Endometrial microvascular endothelial cells (primary cell): ENCODE measurements around the gene CASP8AP2. TPM values are rescaled to one million over a fixed set of nuclear protein-coding genes. Genes with fewer than 3 reads are reported as not detected.
"Not testable (repeated sequence)": the region's sequence is repeated elsewhere in the genome, so short reads cannot be mapped to it uniquely, and the experiment has no call there.

ENCODE experiments used
- in situ Hi-C: cut with HindIII; loops from 2 replicates; pipeline ENCODE4 v1.10.0; 2017; ENCODE audit warnings: low sequenced_read_pairs, low pct_unique_long_range_greater_than_20kb; ENCODE audit errors: inconsistent ontology term
- total RNA-seq: library from RNA; depleted of rRNA; stranded (reverse); fragments of >200 nt; gene quantifications from one replicate; pipeline ENCODE4 v1.2.3, GENCODE V29; 2015; ENCODE audit errors: inconsistent ontology term

The CASP8AP2 gene
- 7.3 TPM for total RNA-seq

DNA sequence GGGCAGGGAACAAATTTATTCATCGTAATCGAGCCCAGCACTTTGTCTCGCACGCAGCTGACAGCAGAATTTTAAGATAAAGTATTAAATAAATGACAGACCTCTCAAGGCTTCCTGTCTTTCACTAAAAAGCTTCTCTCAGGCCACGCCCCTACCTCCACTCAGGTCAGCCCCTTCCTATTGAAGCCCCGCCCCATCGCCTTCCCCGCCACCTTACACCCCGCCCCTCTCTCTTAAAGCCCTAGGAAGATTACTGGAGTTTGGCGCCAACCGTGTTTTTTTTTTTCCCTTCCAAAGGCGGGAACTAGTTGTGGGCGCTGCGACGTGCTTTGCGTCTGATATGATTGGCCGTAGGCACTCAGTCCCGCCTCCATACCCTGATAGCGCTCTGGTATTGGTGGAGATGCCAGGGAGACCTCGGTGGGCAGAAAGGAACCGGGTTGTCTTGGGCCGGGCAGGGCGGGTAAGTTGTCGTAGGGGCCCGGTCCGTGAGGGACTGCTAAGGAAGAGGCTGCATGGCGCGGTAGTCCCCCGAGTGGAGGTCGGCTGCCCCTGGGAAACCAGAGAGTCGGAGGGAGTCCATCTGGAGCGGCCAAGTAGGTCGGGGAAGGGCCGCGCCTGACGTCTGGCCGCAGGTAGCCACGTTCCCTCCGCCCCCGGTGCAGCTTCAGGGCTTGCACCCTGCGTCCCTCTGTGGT lies at the start of gene CASP8AP2:
CASP8AP2 (plus strand) TSS at position 409 of the 698 bp plus-strand sequence.
- in situ Hi-C loops, result no loop called here

DNA sequence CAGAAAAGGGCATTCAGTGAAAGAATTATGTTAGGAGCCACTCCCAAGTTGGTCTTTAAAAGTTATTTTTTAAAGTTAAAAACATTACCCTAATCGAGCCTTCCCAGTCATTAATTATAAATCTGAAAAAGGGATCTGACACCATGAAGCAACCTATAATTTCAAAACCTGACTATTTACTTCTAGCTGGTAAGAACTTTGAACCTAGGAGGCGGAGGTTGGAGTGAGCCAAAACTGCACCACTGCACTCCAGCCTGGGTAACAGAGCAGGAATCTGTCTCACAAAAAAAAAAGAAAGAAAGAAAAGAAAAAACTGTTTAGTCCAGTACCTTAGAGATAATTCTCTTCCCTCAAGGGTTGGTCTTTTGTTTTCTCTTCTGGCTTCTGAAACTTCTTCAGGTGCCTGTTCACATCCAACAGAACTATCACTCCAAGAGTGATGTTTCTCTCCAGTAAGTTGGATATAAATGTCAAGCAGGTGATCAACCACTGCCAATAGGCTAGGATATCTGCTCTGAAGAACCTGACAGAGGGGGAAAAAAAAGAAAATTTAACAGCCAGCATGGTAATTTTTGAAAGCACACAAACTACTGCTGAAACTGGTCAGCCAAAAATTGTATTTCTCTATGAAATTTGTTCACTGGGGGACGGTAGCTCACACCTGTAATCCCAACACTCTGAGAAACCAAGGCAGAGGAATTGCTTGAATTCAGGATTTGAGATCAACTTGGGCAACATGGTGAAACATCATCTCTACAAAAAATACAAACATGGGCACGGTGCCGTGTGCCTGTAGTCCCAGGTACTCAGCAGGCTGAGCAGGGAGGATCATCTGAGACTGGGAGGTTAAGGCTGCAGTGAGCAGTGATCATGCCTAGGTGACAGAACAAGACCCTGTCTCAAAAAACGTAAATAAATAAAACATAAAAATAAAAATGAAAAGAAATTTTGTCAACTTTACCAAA lies 48.3 kb upstream of the CASP8AP2 start:
- in situ Hi-C loops, result no loop called here

DNA sequence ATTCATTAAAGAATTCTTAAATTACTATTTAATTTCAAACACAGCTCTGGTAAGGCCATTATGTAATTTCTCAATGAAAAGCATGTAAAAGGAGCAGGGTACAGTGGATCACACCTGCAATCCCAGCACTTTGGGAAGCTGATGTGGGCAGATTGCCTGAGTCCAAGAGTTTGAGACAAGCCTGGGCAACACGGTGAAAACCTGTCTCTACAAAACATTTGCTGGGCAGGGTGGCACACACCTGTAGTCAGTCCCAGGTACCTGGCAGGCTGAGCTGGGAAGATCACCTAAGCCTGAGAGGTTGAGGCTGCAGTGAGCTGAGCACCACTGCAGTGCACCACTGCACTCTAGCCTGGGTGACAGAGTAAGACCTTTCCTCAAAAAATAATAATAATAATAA lies 47.5 kb upstream of the CASP8AP2 start:
- in situ Hi-C loops, result no loop called here

DNA sequence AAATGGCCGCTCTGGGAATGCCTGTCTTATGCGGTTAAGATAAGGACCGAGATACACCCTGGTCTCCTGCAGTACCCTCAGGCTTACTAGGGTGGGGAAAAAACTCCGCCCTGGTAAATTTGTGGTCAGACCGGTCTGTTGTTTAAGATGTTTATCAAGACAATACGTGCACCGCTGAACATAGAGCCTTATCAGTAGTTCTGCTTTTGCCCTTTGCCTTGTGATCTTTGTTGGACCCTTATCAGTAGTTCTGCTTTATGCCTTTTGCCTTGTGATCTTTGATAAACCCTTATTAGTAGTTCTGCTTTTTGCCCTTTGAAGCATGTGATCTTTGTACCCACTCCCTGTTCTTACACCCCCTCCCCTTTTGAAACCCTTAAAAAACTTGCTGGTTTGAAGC lies 46.4 kb upstream of the CASP8AP2 start:
- in situ Hi-C loops, result not testable (repeated sequence)

DNA sequence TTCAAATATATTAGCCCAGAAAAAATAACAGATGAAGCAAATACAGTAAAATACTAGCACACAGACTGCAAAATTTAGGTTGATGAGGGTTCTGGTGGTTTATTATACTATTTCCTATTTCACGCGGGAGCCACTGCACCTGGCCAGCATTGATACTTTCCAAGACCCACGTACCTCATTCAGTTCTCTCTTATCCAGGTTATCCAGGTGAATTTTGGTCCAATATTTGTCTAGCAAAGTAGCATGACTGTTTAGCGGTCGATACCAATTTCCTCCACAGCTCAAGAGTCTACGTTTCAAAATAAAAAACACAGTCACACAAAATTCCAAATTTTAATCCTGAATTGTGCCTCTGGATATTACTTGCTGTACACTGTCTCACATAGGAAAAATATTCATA lies 44.8 kb upstream of the CASP8AP2 start:
- in situ Hi-C loops, result no loop called here

DNA sequence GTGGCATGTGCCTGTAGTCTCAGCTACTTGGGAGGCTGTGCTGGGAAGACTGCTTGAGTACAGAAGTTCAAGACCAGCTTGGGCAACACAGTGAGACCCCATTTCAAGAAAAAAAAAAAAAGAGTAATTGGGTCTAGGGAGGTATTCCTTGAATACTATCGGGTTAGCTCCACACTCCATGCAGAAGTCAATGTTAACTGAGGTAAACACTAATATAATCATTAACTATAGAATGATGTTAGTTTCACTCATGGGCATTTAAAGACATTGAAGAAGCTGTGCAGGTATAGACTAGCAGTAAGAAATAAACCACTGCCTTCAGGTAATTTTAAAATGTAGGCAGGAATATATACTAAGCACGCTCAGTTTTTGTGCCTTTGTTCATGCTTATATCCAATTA lies 42.7 kb upstream of the CASP8AP2 start:
- in situ Hi-C loops, result no loop called here

DNA sequence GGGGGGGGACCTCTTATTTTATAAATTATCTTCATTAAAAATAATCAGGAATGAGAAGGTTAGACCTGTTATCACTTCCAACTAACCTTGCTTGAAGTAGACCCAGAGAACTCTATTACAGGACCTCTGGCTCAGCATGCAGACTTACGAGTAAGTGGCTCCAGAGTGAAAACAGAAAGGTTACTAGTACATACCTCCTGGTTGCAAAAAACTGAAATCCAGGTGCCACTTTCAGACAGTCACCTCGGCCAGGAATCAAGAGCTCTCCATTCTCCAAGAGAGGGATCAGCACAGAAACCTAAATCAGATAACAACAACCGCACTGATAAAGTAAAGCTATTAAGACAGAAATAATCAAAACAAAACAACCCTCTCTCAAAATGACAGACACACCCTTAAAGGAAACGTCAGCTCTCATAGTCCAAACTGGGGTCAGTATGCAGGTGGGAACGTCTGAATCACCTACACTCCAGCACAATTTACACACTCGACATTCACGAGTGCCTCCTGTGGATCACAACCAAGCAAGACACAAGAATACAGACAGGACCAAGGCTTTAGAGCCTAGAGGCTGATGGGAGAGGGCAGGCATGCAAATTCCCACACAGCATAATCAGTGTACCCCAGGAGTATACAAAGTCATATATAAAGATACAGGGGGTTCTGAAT lies 41.9 kb upstream of the CASP8AP2 start:
- in situ Hi-C loops, result no loop called here

DNA sequence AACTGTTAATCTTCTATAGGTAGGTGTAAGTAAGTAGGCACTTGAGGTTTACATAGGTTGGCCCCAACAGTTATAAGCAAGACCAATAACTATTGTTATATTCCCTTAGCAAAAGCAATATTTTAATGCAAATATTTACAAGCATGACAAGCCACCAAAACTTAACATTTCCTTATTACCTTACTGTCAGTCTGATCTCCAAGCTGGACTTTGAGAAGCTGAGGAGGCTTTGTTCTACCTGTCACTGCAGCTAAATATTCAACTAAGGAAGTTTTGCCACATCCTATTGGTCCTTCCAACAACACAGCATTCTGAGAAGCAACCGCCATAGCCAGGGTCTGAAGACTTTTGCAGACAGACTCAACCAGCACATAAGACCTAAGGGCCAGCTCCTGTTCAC lies 39.7 kb upstream of the CASP8AP2 start:
- in situ Hi-C loops, result no loop called here

DNA sequence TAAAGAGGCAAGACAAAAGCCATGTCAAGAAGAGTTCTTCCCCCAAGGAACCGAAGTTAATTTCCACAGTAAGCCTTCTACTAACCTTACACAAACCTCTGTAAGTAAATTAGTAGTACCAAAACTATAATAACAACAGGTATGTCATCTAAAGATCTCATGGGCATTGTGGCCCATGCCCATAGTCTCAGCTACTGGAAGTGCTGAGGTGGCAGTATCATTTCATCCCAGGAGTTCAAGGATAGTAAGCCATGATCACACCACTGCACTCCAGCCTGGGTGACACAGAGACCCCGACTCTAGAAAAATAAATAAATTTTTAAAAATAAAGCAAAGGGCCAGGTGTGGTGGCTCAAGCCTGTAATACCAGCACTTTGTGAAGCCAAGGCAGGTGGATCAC lies 39.3 kb upstream of the CASP8AP2 start:
- in situ Hi-C loops, result no loop called here

DNA sequence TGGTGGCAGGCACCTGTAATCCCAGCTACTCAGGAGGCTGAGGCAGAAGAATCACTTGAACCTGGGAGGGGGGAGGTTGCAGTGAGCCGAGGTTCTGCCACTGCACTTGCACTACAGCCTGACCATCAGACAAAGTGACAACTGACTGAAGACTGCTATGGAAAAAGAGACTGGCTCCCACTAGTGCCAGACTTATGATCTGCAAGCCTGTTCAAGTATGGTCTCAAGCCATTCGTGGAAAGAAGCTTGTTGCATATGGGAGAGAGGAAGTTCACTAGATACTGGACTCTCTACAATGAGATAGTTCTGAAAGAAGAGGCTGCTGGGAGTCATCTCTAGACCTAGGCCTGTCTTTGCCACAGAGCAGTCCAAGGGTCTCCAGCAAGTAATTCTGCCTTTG lies 36.8 kb upstream of the CASP8AP2 start:
- in situ Hi-C loops, result no loop called here

DNA sequence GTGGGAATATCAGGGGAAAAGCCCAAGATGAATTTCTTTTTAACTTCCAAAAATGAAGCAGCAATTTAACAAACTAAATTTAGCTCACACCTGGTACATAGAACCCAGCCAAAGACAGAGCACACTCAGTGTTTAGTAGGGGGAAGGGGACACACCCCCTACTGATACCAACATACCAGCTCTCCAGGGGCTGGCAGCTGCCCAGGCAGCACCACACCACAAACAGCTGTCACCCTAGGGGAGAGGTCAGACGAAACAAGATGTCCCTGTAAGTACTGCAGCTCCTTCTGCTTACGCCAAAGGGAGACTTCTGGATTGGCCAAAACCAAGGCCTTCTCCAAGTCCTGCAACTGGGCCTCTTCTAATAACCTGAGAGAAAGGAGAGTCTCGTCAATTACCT lies 36.1 kb upstream of the CASP8AP2 start:
- in situ Hi-C loops, result no loop called here

DNA sequence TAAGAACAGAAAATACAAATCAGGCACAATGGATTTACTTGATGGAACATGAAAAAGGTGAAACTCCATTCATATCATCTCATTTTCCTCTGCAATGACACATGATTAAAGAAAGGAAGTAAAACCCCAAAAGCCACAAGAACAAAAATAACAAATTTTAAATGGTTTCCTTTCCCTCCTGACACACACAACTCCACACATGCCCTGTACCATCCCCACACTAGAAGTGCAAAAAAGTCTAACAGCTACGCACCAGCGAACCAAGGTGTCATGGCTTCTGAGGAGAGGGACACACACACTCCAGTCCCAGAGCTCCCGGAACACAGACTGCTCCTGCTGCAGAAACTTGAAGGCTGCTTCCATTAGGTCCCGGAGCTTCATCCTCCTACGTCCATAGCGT lies 35.4 kb upstream of the CASP8AP2 start:
- in situ Hi-C loops, result no loop called here

DNA sequence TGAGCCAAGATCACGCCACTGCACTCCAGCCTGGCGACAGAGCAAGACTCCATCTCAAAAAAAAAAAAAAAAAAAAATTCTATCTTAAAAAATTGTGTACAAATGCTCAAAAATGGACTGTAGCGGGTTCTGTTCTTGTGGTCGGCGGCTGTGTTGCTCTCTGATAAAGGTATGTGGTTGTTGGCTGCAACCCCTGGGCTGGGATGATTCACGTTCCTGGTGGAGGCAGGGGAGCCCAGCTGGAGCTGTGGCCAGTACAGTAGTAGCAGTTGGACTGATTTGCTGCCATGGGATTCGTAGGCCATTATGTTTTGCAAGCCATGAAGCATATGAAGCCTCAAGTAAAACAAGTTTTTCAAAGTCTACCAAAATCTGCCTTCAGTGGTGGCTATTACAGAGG lies 32.4 kb upstream of the CASP8AP2 start:
- in situ Hi-C loops, result no loop called here

DNA sequence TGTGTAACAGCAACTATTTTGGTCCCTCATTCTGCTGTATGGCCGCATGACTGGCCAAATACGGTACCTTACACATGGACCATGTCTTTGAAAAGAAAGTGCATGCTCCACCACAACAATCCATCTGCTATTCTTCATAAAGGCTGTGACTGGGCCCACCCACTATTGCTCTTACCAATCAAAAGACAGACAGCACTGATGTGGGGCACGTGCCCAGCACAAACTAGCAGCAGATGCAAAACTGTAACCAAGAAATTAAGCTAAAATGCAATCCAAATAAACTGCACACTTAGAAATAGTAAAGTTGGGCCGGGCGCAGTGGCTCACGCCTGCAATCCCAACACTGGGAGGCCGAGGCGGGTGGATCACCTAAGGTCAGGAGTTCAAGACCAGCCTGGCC lies 30.6 kb upstream of the CASP8AP2 start:
- in situ Hi-C loops, result no loop called here

DNA sequence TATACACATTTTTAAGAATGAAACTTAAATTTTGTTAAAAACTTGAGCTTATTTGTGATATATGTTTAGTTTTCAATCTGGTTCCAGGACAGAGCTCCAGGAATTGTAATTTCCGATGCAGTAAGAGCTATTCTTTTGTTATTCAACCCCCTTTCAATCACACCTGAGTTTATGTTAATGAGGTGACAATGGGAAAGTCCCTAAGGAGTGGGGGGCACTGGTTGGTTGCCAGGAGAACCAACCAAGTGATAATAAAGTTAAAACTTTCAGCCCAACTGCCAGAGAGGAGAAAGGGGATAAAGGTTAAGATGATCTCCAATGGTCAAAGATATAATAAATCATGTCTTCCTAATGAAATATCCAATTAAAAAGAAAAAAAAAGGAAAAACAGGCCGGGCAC lies 29.9 kb upstream of the CASP8AP2 start:
- in situ Hi-C loops, result no loop called here

DNA sequence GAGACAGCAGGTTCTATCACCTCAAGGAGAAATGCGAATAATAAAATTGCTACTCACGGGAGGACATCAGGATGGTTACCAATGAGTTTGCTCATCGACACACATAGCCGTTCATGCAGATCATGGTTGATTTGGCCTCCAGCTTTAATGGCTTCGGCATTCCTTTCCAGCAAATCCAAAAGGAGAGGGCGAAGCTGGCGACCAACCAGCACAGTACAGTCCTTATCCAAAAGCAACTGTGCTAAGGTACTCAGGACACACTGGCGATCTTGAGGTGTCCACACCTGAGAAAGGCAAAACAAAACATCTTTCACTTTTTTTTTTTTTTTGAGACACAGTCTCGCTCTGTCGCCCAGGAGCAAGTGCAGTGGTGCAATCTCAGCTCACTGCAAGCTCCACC lies 26.4 kb upstream of the CASP8AP2 start:
- in situ Hi-C loops, result no loop called here

DNA sequence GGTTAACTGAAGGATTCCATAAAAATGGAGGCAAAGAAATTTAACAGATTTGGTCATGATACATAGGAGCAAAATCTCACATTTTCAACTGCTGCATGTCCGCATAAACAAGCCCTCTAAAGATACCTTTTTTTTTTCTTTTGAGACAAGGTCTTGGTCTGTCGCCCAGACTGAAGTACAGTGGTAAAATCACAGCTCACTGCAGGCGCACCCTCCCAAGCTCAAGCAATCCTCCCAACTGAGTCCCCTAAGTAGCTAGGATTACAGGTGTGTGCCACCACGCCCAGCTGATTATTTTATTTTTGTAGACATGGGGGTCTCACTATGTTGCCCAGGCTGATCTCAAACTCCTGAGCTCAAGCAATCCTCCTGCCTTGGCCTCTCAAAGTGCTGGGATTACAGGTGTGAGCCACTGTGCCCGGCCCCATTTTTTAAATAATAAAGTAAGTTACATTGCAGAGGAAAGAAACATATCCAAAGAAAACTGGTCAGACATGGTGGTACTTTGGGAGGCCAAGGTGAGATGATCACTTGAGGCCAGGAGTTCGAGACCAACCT lies 23.8 kb upstream of the CASP8AP2 start:
- in situ Hi-C loops, result no loop called here

DNA sequence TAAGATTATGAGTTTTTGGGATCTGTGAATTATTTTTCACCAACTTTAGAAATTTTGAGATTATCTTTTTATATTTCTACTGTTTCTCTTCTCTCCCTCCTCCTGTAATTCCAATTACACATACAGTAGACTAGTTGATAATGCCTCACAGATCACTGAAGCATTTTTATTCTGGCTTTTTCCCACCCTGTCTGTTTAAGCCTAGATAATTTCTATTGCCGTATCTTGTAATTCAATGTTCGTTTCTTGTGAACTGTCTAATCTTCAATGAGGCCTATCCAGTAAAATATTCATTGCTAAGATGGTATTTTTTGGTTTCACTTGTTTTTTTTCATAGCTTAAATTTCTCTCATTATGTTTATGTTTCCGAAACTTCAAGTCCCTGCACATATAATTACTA lies 22.1 kb upstream of the CASP8AP2 start:
- in situ Hi-C loops, result no loop called here

DNA sequence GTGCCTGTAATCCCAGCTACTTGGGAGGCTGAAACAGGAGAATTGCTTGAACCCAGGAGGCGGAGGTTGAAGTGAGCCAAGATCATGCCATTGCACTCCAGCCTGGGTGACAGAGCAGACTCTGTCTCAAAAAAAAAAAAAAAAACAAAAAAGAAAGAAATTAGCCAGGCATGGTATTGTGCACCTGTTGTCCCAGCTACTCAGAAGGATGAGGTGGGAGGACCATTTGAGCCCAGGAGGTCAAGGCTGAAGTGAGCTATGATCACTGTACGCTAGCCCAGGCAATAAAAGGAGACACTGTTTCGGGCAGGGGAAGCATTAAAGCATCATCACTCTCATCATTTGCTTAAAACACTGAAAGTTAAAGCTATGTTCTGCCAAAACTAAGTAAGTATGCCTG lies 16.3 kb upstream of the CASP8AP2 start:
- in situ Hi-C loops, result not testable (repeated sequence)
